ENCODE measurements around the gene HES1. TPM values are rescaled to one million over a fixed set of nuclear protein-coding genes. Genes with fewer than 3 reads are reported as not detected.
A peak's percentile ranks its signal among the peaks of the same experiment; 100 is the strongest.
"Not testable (repeated sequence)": the region's sequence is repeated elsewhere in the genome, so short reads cannot be mapped to it uniquely, and the experiment has no call there.

Gene HES1
- total RNA-seq, 1 donor from 2014 or later = 46.6 TPM

- no peak overlapping the region for H3K4me3 ChIP-seq (ENCODE audit: low read depth, low read length)
- no peak for DNase-seq (ENCODE audit: low read depth)
- H3K27me3 ChIP-seq (ENCODE audit: control insufficient read depth, insufficient read depth, low read length) = no peaks in the 10 kb centered on the region
- no peaks in the 10 kb centered on the region for H3K36me3 ChIP-seq (ENCODE audit: control insufficient read depth, insufficient read depth, low read length)
- FAIRE-seq = no peak
- TF ChIP-seq CTCF (IDR thresholded peaks at IDR 0.05; ENCODE audit: insufficient read depth, low read length, severe bottlenecking) = no peak
Measured at GRCh38 chr3:194090716-194091115, 45.2 kb upstream of the HES1 start.

GRCh38 chr3:194091141-194091540, 44.8 kb upstream of the HES1 start:
- DNase-seq (ENCODE audit: low read depth) = peak; percentile 100
- no peaks in the 10 kb centered on the region for H3K36me3 ChIP-seq (ENCODE audit: control insufficient read depth, insufficient read depth, low read length)
- FAIRE-seq = peak; percentile 80
- TF ChIP-seq CTCF (IDR thresholded peaks at IDR 0.05; ENCODE audit: insufficient read depth, low read length, severe bottlenecking) = no peak
- no peaks in the 10 kb centered on the region for H3K27me3 ChIP-seq (ENCODE audit: control insufficient read depth, insufficient read depth, low read length)
- H3K4me3 ChIP-seq (ENCODE audit: low read depth, low read length) = no peak overlapping the region

- FAIRE-seq; H3K27me3 ChIP-seq (ENCODE audit: control insufficient read depth, insufficient read depth, low read length); H3K4me3 ChIP-seq (ENCODE audit: low read depth, low read length); H3K36me3 ChIP-seq (ENCODE audit: control insufficient read depth, insufficient read depth, low read length); DNase-seq (ENCODE audit: low read depth): not testable (repeated sequence)
Measured at GRCh38 chr3:194091897-194092296, 44.1 kb upstream of the HES1 start.

DNA sequence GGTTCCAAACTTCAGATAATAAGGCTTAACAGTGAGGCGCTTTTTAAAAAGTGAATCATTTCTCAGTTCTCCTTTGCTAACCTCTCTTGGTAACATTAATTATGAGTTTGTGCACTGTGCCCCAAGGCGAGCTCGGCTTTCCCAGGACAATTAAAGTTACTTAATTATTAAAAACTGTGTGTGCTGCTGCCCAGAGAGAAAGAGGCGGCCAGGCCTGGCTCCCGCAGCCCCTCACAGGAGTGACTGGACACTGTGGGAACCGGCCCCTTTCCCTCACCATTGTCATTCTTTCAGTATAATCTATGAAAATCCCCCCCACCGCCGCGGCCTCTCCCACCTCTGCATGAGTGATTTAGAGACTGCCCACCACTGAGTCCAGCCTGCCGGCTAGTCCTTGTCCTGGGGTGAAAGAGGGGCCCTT, 43.1 kb upstream of the HES1 start:
- TF ChIP-seq CTCF (IDR thresholded peaks at IDR 0.05; ENCODE audit: insufficient read depth, low read length, severe bottlenecking) = no peak
- no peaks in the 10 kb centered on the region for H3K27me3 ChIP-seq (ENCODE audit: control insufficient read depth, insufficient read depth, low read length)
- no peak overlapping the region for H3K4me3 ChIP-seq (ENCODE audit: low read depth, low read length)
- H3K36me3 ChIP-seq (ENCODE audit: control insufficient read depth, insufficient read depth, low read length) = no peaks in the 10 kb centered on the region
- FAIRE-seq (no peak), DNase-seq (ENCODE audit: low read depth) (no peak)

- no peaks in the 10 kb centered on the region for H3K27me3 ChIP-seq (ENCODE audit: control insufficient read depth, insufficient read depth, low read length)
- no peak for FAIRE-seq
- no peak for TF ChIP-seq CTCF (IDR thresholded peaks at IDR 0.05; ENCODE audit: insufficient read depth, low read length, severe bottlenecking)
- no peak for DNase-seq (ENCODE audit: low read depth)
- H3K4me3 ChIP-seq (ENCODE audit: low read depth, low read length) = no peak overlapping the region
- no peaks in the 10 kb centered on the region for H3K36me3 ChIP-seq (ENCODE audit: control insufficient read depth, insufficient read depth, low read length)
Measured at GRCh38 chr3:194093842-194094241, 42.1 kb upstream of the HES1 start.

DNA sequence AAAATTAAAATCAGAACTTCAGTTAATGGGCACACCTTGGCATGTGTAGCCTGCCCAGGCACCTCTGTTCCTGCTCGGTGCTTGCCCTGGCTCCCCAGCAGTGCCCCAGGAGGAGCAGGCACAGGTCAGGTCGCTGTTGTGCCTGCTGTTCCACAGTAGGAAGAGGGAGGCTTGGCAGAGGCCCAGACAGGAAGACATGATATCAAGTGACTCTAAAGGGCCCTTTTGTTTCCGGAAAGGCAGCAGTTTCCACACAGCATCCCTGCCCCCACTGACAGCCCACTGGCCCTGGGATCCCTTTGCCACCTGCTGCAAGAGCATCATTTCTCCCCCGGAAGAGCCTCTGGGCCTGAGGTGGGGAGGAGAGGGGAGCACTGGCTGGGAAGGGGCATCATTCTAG, 40.5 kb upstream of the HES1 start:
- Histone ChIP-seq H3K36me3 (ENCODE audit: control insufficient read depth, insufficient read depth, low read length) (no peaks in the 10 kb centered on the region), H3K27me3 (ENCODE audit: control insufficient read depth, insufficient read depth, low read length) (peaks cover 2% of the 10 kb centered on the region), H3K4me3 (ENCODE audit: low read depth, low read length) (no peak overlapping the region)
- DNase-seq (ENCODE audit: low read depth) (peak; percentile 14), FAIRE-seq (no peak)
- TF ChIP-seq CTCF (IDR thresholded peaks at IDR 0.05; ENCODE audit: insufficient read depth, low read length, severe bottlenecking) = no peak

All from bronchial epithelial cell (primary cell).